ENCODE data around the gene LRSAM1.

DNA sequence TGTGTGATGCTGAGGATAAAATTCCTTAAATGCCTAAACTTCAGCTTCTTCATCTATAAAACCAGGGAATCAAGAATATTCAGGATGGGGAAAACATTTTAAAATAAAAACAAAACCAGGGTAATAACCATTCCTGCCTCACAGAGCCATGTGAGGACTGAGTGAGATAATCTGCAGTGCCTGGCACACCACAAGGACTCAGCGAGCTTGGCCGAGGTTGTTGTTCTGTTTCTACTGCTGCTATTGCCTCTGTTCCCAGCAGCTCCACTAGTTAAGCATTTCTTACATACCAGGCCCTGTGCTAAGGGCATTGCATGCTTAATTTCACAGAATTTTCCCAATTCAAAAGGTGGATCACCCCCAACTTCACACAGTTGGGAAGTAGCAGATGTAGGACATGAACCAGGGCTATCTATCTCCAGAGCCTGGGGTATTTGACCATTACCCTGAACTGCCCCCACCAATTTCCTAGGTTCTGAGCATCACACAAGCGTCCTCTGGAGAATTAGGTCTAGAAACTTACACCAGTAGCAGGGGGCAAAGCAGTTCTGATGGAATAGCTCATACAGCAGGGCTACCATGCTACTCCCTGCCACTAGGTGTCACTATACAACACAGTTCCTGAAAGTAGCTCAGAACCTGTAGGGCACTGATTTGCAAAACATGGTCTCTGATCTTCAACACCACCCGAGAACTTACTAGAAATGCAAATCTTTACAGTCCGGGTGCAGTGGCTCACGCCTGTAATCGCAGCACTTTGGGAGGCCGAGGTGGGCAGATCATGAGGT, 74.3 kb downstream of the LRSAM1 start:
- TF ChIP-seq, protein P1, sequence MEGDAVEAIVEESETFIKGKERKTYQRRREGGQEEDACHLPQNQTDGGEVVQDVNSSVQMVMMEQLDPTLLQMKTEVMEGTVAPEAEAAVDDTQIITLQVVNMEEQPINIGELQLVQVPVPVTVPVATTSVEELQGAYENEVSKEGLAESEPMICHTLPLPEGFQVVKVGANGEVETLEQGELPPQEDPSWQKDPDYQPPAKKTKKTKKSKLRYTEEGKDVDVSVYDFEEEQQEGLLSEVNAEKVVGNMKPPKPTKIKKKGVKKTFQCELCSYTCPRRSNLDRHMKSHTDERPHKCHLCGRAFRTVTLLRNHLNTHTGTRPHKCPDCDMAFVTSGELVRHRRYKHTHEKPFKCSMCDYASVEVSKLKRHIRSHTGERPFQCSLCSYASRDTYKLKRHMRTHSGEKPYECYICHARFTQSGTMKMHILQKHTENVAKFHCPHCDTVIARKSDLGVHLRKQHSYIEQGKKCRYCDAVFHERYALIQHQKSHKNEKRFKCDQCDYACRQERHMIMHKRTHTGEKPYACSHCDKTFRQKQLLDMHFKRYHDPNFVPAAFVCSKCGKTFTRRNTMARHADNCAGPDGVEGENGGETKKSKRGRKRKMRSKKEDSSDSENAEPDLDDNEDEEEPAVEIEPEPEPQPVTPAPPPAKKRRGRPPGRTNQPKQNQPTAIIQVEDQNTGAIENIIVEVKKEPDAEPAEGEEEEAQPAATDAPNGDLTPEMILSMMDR (IDR thresholded peaks at IDR 0.05) = peak in 3 of 4 experiments; percentile 46 to 60 (median 55)
- no peak for TF ChIP-seq EP300 (IDR thresholded peaks at IDR 0.05)

All from gastroesophageal sphincter (tissue), 3 donors.